GM18511 (cell line): Measurements from ENCODE around the gene CBLB.

ENCODE experiments used
- ATAC-seq: cut with Tn5 transposase; IDR thresholded peaks from one replicate; pipeline ENCODE4 v1.9.1; 2021; ENCODE audit warnings: mild to moderate bottlenecking, moderate library complexity; ENCODE audit not compliant: unreplicated experiment

The CBLB gene

DNA sequence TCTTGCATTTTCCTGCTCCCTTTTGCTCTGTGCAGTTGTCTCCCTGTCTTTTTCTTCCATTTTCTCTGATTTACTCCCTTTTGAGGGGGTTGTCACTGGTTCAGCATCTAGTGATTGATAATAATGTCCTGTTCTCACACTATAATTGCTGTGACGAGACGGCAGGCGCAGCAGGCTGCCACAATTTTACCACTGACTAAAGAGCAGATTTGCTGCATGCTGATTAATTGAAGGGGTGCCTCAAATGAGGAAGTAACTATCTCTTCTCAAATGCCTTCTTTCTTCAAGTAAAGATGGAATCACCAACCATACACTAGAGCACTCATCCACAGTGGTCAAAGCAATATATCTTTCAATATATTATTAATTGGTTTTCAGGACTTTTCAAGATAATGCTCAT is 219.3 kb downstream of the CBLB start:
- ATAC-seq, result no peak

DNA sequence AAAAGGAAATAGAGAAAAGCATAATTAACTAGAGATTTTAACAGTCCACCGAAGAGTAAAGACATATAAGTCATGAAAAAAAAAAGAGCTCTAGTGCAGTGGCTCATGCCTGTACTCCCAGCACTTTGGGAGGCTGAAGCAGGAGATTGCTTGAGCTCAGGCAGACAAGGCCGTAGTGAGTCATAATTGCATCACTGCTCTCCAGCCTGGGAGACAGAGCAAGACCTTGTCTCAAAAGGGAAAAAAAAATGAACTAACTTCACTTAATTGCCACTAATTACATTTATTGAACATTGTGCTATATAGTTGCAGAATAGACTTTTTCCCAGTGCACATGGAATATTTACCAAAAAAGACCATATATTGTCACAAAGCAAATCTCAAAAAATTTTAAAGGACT is 221.8 kb downstream of the CBLB start:
- ATAC-seq, result no peak

DNA sequence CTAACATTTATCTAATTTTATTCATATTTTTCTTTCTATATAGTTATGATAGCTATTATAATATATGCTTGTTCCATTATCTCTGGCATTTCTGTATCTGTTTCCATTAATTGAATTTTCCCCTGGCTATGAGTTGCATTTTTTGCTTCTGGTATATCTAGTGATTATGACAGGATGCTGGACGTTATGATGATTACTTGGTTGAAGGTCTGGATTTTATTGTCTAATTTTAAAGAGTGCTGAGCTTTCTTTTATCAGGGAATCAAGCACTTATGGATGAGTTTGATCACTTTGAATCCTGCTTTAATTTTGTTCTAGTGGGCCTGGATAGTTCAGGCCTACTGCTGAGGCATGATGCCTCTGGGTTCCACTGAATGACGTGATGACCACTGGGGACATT is 229.7 kb downstream of the CBLB start:
- ATAC-seq, result no peak

DNA sequence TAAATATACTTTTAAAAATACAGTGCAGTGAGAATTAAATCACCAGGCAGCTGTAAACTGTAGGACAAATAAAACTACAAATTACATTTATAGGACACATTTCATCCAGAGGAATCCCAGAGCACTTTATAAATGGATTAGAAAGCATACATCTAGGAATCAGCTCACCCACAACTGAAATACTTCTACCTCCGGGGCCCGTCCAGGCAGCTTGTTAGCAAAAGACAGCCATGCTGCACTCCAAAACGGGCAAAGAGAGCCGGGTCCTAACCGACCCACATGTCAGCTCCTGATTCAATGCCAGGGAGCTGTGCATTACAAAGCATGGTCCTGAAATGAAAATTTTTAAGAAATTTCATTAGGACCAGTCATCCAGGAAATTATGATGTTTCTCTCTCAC is 234.1 kb downstream of the CBLB start:
- no peak for ATAC-seq

DNA sequence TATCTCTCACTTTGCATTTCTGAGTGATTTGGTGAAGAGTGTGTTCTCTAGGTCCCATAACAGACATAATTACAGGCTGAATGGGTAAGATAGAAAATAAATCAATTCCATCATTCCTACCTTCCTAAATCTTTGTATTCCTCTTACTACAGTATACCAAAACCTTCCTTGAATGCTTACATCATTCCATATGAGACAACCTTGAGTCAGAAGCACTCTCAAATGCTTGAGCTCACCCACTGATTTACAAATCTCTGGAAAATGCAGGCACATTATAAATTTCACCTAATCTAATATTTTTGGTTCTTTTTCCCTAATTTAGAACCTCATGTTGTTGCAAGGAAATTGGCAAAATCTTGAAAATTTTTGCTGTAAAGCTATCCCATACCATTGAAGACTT is 239.1 kb downstream of the CBLB start:
- no peak for ATAC-seq

DNA sequence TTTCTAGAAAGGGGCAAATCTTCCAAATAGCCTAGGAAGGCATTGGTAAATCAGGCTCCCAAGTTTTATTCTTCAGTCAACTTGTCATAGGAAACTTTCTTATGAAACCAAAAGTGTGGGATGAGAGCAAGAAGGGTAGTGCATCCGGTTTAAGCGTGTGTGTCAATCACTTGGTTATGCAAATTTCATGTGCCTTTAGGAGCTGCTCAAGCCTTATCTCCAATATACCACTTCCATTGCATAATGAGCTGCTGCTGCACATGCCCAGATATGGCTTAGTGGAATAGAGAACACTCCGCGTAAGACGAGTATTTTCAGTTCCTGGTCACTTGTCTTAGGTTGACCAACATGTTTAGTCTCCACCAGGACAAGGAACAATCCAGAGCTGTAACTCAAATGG is 242.1 kb downstream of the CBLB start:
- no peak for ATAC-seq

DNA sequence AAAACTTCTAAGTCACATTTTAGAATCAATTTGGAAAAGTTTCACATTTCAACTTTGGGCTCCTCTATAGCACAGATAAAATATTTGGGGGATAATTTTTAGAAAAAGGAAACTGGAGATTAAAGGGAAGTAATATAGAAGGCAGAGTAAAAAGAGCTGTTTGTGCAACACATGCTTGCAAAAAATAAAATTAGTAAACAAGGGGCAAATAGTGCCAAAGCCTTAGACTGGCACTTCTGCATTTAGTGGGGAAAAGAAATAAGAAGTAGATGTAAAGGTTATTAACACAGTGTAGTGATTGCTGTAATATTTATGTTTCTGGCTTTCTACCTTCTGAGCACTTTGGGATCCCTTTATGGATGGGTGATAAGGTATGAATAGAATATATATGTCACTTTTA is 246.6 kb downstream of the CBLB start:
- ATAC-seq, result no peak

DNA sequence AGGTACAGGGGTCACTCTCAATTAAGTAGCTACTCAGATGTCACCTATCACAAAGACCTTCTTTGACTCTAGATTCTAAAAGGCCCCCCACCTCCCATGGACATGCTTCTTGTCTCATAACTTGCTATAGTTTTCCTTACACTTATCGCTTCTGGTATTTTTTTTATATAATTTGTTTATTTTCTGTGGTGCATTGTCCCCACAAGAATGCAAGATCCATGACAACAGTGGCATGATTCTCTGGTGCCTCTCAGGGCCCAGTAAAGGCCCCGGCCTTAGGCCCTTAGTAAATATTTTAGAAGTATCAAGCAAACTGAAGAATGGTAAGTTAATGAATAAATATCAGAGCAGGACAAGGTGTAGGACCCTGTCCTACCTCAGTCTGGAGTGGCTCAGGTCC is 248.6 kb downstream of the CBLB start:
- ATAC-seq, result no peak

DNA sequence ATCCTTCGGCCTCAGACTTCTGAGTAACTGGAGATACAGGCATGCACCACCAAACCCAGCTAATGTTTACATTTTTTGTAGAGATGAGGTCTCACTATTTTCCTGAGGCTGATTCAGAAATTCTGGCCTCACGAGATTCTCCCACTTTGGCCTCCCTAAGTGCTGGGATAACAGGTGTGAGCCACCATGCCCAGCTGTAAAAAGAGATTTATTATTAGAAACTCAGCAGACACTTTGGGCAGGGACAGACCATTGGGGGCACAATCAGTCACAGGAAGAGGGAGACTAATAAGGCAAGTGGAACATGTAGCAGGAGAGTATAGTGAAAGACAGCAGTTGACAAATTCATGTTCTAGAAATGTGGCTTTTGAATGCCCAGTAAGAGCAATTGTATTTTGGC is 249.2 kb downstream of the CBLB start:
- no peak for ATAC-seq

DNA sequence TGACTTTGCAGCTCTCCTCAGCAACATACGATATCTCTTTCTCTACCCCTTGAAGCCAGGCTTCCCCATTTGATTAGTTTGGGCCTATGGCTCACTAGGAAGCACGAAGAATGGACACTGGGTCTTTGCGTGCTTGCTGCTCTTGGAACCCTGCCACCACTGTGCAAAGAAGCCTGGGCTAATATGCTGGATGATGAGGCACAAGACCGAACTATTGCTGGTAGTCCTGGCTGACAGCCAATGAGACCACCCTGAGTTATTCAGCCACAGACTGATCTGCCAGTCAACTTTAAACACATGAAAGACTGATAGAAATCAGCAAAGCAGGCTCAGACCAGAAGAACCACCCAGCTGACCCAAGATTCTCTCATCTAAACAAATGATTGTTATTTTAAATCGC is 250.3 kb downstream of the CBLB start:
- no peak for ATAC-seq

DNA sequence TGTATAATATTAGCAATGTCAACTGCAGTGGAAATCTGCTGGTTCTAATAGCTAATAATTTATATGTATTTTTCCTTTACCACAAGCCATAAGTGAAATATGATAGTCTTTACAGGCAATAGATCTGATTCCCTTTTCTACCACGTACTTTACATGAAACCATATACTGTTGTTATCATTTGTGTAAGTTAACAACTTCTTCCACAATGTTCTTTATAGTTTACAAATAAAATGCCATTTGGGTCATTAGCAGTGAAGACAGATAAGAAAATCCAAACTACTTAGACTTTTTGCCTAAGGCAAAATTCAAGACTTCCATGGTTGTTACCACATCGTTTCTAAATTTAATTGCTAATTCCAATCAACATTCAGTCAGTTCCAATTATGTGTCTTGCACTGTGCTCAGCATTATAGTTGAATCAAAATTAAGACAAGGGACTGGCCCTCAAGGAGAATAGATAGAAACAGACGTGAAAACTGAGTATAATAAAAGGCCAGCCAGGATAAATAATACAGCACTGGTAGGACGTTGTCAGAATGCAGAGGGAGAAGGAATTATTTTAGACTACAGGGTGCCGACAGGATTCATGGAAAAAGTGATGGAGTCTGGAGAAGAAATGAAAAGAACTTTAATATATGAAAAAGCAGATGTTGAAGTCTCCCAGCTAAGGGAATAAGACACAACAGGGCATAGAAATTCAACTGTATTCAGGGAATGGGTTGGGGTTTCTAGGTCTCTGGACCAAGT is 252.3 kb downstream of the CBLB start:
- no peak for ATAC-seq

DNA sequence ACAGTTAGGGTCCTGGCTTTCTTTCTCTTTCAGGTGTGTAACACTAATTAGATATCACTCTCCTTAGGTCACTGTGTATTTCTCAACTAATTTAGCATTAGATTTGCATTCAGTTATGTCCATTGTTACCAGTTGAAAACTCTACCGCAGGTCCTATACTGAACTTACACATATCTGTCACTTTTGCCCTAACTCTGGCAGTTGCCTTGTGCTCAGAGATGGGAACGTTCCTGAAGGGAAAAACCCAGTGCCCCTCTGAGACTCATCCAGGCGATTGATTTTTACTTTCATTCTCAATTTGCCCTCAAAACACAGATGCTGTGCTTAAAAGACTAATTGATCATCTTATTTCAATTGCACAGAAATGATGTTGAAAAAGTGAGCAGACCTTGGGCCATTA is 253.0 kb downstream of the CBLB start:
- no peak for ATAC-seq

DNA sequence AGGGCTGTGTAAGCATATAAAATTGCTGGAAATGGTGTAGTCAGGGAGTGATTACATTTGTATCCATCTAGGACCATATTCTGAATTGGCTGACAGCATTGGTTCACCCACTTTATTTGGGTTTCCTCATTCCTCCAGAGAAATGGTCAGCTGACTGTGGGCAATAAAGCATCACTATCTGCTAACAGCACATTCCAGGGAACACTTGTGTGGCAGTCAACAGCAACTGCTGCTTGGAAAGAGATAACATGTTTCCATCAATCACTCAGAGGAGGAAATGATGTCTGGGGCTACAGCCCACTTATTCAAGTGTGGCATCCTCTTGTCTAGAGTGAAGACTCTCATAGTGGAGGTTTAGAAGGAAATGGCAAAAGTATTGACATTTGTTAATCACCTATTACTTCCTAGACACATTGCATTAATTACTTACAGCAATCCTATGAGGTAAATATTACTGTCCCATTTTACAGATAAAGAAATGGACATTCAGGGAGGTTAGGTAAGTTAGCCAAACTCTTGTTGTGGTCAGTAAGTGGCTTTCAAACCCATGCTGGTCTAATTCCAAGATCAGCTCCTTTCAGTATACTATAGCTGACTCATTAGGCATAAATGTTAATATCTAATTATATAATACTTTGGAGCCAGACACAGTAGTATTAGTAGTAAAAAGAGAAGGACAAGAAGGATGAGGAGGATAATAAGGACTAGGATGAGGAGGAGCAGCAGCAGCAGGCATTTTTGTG is 254.4 kb downstream of the CBLB start:
- no peak for ATAC-seq

DNA sequence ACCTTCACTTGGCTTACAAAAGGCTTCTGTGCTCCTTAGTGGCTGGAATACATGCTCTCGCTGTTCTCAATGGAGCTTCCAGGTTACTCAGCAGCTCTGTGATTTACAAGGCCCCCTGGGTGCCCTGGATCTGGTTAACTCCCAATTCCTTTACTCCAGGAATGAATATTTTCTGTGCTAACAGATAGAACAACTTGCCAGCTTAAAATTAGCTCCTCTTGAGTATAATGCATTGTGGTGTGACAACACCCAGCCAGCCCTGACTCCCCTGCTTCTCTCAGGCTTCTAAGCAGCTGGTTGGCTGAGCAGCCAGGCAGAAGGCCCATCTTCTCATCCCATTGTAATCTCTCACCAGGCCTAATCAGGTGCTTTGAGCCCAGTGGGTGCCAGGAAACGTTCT is 255.7 kb downstream of the CBLB start:
- ATAC-seq, result no peak

DNA sequence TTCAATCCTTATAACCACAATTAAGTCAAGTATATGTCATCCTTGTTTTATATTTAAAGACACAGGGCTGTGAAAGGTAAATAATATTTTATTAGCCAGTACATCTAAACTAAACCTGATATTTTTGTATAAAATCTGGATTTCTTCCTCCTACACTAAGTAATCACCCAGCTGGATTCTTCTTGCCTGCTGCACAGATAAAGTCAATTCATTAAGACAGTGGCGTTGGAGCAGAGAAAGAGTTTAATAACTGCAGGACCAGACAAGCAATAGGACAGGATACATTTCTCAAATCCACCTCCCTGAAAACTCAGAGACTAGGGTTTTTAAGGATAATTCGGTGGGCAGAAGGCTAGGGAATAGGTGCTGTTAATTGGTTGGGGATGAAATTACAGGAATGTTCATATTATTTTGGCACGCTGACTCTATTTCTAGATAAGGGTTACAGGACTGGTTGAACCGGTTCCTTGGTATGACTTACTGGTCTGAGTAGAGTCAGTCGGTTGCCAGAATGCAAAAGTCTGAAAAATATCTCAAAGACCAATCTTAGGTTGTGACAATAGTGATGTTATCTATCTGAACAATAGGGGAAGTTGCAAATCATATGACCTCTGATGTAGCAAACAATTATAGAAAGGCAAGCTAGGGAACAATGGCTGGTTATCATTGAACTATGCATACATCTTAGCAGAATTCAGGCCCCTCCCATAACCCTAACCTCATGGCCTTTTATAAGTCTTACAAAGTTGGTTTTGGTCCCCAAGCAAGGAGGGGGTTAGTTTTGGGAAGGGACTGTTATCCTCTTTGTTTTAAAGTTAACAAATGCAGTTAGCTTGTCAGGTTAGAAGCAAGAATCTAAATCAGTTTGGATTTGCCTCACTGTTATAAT is 257.3 kb downstream of the CBLB start:
- no peak for ATAC-seq

DNA sequence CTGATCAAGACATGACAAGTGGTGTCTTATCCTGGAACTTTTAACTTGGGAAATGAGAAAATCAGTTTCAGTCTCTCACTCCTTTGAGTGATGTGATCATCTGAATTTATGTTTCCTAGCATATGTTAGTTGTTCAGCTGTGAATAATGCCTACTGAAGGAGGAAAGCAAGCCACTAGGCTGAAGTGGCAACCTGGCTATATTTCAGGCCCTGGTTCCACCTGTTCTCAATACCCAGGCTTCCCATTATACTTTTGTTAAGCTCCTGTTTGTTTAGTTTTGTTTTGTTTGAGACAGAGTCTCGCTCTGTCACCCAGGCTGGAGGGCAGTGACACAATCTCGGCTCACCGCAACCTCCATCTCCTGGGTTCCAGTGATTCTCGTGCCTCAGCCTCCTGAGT is 258.3 kb downstream of the CBLB start:
- ATAC-seq, result no peak

DNA sequence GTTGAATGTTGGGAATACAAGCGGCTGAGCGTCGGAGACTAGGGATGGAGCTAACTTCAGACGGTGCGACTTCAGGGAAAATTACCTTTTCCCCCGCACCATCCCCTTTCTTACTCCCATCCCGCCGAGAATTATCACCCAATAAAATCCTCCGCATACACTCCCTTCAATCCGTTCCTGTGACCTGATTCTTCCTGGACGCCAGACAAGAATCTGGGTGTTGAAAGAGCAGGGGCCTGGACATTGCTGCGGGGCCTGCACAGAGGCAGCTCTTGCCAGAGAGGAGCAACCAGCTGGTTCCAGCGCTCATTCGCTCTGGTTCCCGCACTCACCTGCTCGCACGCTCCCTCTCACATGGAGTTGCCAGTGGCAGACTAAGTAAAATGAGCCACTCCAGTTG is 260.2 kb downstream of the CBLB start:
- ATAC-seq, result no peak

DNA sequence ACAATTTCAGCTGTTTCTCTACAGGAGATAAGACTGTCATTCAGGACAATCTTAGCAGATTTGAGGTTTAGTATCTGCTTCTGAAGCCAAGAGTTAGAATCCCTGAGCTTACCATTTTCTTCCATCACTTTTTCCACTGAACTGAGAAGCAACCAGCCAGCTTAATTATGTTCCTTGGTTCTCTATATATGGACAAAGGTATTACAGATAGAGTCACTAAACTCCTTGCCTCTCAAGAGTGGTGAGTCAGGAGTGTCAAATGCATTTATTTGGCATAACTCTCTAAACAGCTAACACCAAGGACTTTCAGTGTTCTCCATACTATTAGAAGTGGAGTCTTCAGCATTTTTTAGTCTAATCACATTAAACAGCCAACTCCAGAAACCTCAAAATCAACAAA is 262.8 kb downstream of the CBLB start:
- ATAC-seq, result no peak
